Esophagus muscularis mucosa (tissue), 3 donors: ENCODE measurements around the gene NCKAP5.

Experiments used
- POLR2AphosphoS5 ChIP-seq, 2 donors: sonication (generic); formaldehyde crosslinking; IDR thresholded peaks; one replicate each; pipeline ENCODE4 v1.6.1; 2017; ENCODE audit warnings: antibody characterized with exemption in 2 of 2
- TF ChIP-seq, protein P1 (sequence below), 3 experiments: fragments of 200-600 bp in 2 of 3; fragments of 450-650 bp in 1 of 3; sonication (generic) in 2 of 3; IDR thresholded peaks; one replicate each; pipeline ENCODE4 v1.5.1; 2017 to 2019; ENCODE audit warnings: antibody characterized with exemption in 3 of 3, mild to moderate bottlenecking in 2 of 3, moderate library complexity in 1 of 3

DNA sequence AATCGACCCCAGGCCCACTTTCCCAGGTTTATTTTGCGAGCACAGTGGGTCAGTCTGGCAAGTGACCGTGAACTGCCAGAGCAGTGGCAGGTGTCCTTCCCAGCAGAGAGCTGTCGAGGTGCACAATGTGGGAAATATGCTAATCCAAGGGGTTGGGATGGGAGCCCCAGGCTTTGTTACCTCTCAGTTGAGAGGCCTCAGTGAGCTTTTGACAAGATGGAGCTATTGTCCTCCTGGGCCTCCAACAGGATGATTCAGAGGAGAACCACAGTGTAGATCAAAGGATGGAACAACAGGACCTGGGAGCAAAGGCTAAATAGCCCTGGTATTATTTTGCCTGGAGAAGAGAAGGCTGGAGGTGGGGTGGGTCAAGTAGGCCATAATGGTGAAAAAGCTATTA lies 150.8 kb downstream of the NCKAP5 start:
- TF ChIP-seq, protein P1, sequence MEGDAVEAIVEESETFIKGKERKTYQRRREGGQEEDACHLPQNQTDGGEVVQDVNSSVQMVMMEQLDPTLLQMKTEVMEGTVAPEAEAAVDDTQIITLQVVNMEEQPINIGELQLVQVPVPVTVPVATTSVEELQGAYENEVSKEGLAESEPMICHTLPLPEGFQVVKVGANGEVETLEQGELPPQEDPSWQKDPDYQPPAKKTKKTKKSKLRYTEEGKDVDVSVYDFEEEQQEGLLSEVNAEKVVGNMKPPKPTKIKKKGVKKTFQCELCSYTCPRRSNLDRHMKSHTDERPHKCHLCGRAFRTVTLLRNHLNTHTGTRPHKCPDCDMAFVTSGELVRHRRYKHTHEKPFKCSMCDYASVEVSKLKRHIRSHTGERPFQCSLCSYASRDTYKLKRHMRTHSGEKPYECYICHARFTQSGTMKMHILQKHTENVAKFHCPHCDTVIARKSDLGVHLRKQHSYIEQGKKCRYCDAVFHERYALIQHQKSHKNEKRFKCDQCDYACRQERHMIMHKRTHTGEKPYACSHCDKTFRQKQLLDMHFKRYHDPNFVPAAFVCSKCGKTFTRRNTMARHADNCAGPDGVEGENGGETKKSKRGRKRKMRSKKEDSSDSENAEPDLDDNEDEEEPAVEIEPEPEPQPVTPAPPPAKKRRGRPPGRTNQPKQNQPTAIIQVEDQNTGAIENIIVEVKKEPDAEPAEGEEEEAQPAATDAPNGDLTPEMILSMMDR (IDR thresholded peaks at IDR 0.05), result no peak
- no peak for TF ChIP-seq POLR2AphosphoS5 (IDR thresholded peaks at IDR 0.05)
